Activated CD4-positive, CD25-positive, alpha-beta regulatory T cell treated with anti-CD3 and anti-CD28 coated beads, Interleukin-2, amount 50 U/mL, for 24 hours (primary cell): ENCODE measurements around the gene ZNF584.
"Not testable (repeated sequence)": the region's sequence is repeated elsewhere in the genome, so short reads cannot be mapped to it uniquely, and the experiment has no call there.

ENCODE experiments used
- ATAC-seq, 2 donors: fragments of 150-1000 bp; cut with Tn5 transposase; one replicate each; pipeline ENCODE4 v1.10.0; 2021; ENCODE audit warnings: mild to moderate bottlenecking in 1 of 2, moderate library complexity in 1 of 2

Gene ZNF584

DNA sequence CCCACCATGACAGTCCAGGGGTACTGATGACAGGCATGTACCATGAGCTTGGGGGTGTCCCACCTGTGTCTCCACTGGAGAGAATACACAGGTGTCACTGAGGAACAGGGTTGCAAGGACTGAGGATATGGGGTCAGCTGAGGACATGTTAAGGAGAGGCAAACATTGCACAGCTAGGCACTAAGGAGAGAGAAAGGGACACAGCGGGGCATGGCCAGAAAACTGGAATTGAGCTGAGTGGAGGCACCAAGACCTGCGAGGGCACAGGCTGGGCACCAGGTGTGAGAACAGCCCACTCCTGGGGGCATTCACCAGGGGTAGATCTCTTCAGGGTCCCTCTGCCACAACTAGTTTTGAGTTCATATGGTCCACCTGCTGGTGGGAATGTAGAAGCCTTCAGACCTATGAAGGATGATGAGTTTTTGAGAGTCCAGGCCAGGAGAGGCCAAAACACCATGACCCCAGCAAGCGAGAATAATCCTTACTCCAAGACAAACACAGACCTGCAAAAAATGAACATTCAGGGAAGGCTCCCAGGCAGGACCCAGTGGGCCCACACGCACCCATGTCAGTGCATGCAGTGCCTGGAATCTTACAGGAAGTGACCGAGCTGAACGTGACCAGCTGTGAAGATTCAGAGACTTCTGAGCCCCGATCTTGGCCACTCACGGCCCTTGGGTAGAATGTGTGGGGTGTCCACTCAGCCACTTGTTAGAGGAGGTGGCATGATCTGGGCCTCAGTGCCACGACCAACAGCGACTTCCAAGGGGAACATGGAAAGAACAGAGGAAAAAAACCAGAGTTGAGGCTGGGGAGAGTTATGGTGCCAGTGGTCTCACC lies 1.4 kb upstream of the ZNF584 start:
- no peak for ATAC-seq

DNA sequence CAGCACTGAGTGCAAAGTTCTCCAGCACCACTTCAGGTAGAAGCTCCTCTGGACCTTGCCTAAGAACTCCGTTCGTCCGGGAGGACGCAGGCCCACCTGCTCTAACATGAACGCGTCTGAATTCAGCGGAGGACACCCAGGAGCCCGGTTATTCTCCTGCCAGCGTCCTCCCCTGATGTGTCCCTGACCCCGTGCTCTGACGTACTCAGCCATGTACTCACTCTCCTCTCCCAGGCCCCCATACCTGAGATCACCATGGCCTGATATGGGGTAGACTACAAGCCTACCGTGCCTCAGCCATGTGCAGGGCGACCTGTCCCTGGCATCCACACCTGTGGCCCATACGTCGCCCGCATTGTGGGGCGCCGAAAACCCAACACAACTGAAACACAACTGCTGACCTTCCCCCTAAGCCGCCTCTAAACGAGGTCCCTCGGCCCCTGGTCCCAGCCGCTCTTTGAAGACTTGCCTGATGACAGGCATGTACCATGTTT lies 744 bp upstream of the ZNF584 start:
- no peak for ATAC-seq

DNA sequence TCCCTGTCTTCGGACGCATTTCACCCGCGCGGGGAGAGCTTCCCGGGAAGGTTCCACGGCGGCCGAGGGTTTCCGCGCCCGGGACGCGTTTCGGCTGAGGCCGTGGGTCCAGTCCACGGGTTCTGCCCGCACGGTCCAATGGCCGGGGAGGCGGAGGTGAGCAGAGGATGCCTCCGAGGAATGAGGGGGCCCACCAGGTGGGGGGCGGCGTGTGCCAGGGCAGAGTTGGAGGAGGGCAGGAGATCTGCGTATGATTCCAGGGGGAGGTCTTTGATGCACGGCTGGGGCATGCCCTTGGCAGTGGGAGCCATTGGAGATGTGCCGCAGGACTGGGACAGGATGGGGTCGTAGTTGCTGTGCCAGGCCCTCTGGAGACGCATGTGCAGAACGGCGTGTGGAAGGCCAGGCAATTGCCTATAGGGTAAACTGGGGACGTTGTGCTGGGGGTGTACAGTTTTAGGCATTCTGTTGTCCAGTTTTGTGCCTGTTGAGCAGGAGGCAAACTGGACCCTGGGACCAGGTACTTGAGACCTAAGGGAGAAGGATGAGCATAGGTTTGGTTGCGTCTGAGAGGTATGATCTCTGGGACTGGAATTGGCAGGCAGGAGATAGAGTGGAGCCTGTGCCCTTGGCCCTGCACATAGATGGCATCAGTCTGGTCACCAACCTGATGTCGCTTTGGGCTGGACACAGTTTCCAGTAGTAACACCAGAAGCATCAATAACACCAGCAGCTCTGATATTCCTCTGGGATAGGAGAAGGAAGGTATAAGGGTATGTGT lies 751 bp downstream of the ZNF584 start:
- ATAC-seq: no peak

DNA sequence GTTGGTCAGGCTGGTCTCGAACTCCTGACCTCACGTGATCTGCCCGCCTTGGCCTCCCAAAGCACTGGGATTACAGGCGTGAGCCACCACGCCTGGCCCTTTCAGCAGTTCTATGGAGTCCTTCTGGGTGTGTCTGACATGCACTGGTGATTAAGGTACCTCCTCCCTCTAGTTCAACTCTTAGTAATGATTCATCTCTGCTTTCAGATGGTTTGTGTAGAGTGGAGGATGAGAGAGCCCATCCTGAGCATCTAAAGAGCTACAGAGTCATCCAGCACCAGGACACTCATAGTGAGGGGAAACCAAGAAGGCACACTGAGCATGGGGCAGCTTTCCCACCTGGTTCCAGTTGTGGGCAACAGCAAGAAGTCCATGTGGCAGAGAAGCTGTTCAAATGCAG lies 8.2 kb downstream of the ZNF584 start:
- no peak for ATAC-seq

DNA sequence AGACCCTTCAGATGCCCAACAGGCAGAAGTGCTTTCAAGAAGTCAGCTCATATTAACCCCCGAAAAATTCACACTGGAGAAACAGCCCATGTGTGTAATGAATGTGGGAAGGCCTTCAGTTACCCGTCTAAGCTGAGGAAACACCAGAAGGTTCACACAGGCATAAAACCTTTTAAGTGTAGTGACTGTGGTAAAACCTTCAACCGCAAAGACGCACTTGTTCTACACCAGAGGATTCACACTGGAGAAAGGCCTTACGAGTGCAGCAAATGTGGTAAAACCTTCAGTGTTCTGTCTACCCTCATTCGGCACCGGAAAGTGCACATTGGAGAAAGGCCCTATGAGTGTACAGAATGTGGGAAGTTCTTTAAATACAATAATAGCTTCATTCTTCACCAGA lies 8.6 kb downstream of the ZNF584 start:
- ATAC-seq: no peak

DNA sequence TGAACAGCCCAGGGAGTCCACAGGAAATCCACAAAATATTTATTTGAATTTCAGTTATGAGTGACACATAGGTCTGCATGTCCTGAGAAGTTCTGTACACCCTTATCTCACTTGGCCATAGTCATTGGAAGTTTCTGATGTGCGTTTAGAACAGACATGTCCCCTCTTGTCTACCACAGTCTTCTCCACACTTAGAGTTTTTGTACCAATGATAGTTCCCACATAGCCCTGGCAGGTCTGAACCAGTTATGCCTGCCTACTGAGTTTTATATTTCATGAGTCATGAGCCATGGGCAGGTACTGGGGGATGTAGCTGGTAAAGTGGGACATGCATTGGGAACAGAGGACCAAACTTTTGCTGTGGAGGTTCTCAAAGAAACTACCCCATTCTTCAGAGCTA lies 20.2 kb downstream of the ZNF584 start:
- ATAC-seq: no peak

DNA sequence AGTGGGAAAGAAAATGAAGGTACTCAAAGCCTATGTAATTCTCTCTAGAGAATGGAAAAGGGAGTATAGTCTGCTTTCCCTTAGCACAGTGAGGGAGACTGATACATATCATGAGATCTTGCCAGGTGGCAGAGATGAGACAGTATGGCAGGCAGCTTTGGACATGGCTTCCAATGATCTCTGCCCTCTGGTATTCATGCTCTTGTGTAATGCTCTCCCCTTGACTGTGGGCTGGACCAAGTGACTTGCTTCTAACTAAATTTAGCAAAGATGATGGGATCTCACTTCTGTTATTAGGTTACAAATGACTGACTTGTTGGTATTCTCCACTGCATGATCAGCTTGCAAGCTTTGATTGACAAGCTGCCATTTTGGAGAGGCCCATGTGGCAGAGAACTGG lies 21.3 kb downstream of the ZNF584 start:
- ATAC-seq: no peak

DNA sequence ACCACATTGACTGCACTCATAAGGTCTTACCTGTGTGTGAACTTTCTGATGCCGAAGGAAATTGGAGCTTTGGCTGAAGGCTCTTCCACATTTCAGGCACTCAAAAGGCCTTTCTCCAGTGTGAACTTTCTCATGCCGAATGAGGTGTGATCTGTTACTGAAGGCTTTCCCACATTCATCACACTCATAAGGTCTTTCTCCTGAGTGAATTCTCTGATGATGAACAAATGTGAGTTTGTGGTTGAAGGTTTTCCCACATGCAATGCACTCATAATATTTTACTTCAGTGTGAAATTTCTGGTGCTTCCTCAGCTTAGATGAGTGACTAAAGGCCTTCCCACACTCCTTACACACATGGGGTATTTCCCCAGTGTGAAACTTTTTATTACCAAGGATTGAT lies 25.8 kb downstream of the ZNF584 start:
- ATAC-seq: no peak

DNA sequence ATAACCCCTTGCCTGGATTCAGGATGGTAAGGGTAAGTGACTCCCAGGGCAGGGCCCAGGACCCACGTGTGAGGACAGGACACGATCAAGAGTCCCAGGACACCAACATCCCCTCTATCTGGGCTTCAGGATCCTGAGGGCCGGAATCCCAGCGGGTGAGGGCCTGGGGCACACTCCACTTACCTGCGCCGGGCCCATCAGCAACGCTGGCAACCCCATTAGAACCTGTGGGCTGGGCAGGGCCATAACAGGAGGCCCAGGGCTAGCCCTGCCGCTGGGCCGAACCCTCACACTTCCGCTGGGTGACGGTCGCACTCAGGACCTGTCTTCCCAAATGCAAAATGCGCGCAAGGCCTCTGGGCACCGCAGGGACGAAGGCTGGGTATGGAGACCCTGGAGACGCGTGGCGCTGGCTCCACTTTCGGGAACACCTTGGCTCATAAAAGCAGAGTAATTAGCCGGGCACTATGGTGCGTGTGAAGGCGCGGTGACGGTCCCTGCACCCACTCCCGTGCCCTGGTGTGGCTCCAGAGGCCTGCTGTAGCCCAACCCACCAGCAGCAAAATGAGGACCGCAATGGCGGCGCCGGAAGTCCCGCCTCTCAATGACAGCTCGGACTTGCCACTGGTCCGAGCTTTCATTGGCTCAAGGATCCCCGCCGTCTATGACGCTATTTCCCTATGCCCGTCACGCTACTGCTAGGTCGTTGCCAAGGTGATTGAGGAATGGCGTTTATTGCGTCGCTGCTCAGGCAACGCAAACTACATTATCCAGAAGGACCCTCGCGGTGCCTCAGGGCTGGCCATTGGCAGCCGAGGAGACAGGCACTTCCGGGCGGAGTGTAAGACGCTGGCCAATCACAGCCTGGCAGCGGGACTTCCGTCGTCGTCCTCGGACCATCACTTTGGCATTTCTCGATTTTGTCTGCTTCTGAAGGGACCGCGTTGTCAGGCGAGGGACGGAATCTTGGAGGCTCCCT lies 31.4 kb downstream of the ZNF584 start, which contains the start of gene ZNF132:
ZNF132 (minus strand) TSS at position 578 of the 979 bp plus-strand sequence; CDS start at position 246, 332 bp downstream.
- peak; percentile 99 for ATAC-seq

DNA sequence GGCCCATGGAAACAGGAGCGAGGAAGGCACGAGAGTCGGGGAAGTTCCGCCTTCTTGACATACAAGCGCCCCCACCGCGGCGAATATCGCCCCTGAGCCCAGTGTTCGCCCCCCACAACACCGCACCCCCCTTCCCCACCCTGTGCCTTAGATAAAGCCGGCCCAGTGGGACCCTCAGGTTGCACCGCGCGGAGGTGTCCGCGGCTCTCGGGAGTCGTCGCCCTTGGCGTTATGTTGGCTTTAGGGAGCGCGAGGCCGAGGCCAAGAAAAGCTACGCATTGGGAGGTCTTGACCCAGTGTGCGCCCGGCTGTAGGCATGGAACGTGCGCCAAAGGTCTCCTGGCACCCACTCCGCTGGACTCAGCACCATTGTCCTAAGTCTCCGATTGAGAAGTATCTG lies 32.1 kb downstream of the ZNF584 start:
- no peak for ATAC-seq

DNA sequence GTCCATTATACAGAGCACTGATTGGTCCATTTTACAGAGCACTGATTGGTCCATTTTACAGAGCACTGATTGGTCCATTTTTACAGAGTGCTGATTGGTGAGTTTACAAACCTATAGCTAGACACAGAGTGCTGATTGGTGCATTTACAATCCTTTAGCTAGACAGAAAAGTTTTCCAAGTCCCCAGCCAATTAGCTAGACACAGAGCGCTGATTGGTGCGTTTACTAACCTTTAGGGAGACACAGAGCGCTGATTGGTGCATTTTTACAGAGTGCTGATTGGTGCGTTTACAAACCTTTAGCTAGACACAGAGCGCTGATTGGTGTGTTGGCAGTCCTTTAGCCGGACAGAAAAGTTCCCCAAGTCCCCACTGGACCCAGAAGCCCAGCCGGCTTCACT lies 34.5 kb downstream of the ZNF584 start:
- ATAC-seq: not testable (repeated sequence)

DNA sequence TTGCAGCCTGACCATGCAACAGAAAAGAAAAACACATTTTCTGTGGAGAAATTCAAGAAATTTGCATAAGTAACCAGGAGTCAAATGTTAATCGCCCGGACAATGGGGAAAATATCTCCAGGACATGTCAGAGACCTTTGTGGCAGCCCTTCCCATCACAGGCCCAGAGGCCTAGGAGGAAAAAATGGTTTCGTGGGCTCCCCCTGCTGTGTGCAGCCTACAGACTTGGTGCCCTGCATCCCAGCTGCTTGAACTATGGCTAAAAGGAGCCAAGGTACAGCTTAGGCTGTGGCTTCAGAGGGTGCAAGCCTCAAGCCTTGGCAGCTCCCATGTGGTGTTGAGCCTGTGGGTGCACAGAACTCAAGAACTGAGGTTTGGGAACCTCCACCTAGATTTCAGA lies 40.4 kb downstream of the ZNF584 start:
- not testable (repeated sequence) for ATAC-seq

DNA sequence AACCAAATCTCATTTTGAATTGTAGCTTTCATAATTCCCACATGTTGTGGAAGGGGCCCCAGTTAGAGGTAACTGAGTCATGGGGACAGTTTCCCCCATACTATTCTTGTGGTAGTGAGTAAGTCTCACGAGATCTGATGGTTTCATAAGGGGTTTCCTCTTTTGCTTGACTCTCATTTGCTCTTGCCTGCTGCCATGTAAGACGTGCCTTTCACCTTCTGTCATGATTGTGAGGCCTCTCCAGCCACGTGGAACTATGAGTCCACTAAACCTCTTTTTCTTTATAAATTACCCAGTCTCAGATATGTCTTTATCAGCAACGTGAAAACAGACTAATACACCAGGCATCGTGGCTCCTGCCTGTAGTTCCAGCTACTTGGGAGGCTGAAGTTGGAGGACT lies 41.5 kb downstream of the ZNF584 start:
- not testable (repeated sequence) for ATAC-seq

DNA sequence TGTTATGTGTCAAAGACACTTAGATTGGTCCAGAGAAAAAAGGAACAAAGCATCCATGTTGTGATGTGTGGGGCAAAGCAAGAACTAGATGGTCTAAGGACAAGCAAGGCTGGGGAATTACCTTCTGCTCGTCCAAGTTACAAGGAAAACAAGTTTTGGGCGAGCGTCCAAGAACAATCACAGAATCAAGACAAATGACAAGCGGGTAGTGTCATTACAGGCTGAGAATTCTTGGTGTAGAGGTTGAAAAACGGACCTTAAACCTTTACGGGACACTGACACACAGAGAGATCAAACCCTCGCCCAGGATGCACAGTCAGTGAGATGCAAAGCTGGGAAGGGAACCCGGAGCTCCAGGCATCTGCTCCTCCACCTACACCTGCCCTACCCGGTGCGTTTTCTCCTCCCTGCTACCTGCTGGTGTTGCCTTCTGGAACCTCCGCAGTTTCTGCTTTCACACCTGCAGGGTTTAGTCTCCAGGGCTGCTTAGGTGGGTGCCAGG lies 42.5 kb downstream of the ZNF584 start:
- peak; percentile 5 to 8 for ATAC-seq

DNA sequence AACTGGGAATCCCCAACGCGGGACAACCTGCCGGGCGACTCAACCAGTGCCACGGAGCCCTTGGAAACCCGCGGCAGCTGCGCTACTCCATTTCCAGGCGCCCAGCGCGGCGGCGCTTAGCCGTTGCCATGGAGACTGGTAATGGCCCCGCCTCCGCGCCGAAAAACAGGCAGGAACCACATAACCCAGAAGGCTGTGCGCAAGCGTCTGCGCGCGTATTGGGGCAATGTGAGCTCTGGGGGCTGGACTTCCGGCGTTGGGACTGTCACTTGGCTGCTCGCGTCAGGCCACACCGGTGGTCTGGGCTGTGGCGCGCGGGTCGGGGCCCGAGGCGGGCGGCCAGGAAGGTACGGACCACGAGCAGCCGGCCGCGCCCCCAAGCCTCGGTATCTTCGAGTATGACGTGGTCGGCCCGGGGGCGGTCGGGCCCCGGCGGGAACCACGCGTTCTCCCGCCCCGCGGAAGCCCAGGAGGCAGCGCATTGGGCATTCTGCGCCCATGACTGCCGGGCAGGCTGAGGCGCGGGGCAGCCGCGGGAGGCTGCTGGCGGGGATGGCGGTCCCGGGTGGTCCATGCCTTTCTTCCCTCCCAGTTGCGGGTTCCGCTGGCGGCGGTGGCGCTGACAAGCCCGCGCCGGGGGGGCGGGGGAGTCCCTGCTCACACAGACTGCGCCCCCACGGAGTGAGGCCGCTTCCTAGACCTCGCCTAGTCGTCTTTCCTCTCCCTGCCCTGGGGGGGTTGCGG lies 43.1 kb downstream of the ZNF584 start, which contains the start of gene ZNF324B:
ZNF324B (plus strand) TSS at position 265 of the 744 bp plus-strand sequence. CDS start 2,080 bp downstream, outside the sequence.
- peak; percentile 98 to 99 for ATAC-seq

DNA sequence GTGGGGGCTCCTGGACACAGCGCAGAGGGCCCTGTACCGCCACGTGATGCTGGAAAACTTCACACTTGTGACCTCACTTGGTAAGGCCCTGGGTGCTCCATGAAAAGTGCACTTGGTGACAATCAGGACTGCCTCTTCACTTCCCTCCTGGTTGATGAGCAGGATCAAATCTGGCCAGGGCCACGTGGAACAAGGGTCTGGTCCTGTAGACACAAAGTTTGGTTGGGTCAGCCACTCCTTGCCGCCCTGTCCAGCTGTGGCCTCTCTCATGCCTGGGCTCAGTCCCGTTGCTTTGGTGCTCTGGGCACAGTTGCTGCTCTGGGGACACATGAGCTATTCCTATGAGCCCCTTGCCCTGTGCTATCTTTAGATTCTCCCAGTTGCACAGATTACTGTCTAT lies 45.3 kb downstream of the ZNF584 start:
- no peak for ATAC-seq

DNA sequence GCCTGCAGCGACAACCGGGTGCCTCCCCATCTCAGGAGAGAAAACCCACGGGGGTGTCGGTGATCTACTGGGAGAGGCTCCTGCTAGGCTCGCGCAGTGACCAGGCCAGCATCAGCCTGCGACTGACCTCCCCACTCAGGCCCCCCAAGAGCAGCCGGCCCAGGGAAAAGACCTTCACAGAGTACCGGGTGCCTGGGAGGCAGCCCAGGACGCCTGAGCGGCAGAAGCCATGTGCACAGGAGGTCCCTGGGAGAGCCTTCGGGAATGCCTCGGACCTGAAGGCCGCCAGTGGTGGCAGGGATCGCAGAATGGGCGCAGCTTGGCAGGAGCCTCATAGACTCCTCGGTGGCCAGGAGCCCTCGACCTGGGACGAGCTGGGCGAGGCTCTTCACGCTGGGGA lies 46.9 kb downstream of the ZNF584 start:
- no peak for ATAC-seq

DNA sequence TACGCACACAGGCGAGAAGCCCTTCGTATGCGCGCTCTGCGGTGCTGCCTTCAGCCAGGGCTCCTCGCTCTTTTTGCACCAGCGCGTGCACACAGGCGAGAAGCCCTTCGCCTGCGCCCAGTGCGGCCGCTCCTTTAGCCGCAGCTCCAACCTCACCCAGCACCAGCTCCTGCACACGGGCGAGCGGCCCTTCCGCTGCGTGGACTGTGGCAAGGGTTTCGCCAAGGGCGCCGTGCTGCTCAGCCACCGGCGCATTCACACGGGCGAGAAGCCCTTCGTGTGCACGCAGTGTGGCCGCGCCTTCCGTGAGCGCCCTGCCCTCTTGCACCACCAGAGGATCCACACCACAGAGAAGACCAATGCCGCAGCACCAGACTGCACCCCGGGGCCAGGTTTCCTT lies 47.7 kb downstream of the ZNF584 start:
- no peak for ATAC-seq

DNA sequence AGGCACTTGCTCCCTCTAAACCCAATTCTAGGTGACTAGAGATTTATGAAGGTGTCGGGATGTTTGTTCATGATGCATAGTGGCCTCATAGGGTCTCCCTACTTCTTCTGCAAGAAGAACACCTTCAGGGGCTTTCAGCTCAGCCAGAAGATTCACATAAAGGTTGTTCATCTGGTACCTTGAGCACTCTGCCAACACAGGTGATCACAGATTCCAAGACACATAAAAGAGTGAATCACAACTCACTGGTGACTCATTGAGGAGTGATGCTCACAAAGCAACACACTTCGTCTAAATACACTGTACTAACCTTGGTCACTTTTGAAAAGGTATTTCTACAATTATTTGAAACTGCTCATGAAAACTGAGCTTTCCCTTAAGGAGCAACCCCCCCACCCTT lies 51.6 kb downstream of the ZNF584 start:
- peak; percentile 55 to 56 for ATAC-seq

DNA sequence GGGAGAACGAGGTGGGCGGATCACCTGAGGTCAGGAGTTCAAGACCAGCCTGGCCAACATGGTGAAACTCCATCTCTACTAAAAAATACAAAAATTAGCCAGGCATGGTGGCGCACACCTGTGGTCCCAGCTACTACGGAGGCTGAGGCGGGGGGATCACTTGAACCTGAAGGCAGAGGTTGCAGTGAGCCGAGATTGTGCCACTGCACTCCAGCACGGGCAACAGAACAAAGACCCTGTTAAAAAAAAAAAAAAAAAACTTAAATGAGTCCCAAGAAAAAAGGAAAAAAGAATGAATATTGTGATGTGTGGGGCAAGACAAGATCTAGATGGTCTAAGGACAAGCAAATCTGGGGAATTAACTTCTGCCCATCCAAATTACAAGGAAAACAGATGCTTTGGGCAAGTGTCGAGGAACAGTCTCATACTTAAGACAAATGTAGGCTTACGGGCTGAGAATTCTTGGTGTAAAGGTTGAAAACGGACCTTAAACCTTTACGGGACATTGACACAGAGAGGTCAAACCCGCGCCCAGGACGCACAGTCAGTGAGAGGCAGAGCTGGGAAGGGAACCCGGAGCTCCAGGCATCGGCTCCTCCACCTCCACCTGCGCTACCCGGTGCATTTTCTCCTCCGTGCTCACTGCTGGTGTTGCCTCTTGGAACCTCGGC lies 57.8 kb downstream of the ZNF584 start:
- peak; percentile 4 to 12 for ATAC-seq
